Skeletal muscle tissue (tissue), 4 donors: ENCODE data around the gene POLR1G. TPM values are rescaled to one million over a fixed set of nuclear protein-coding genes. Genes with fewer than 3 reads are reported as not detected.
A peak's percentile ranks its signal among the peaks of the same experiment; 100 is the strongest.

Experiments
- H3K27ac ChIP-seq: one replicate; pipeline ENCODE4 v1.7.0; 2013; ENCODE audit warnings: mild to moderate bottlenecking, low read depth, low read length, inconsistent platforms
- H3K27me3 ChIP-seq, 3 donors: one replicate each; pipeline ENCODE4 v1.7.0; 2013; ENCODE audit warnings: low read length in 3 of 3; ENCODE audit not compliant: control insufficient read depth in 3 of 3, insufficient read depth in 3 of 3
- H3K36me3 ChIP-seq, 3 donors: one replicate each; pipeline ENCODE4 v1.7.0; 2013; ENCODE audit warnings: low read length in 3 of 3; ENCODE audit not compliant: control insufficient read depth in 3 of 3, insufficient read depth in 3 of 3
- H3K4me1 ChIP-seq, 3 donors: one replicate each; pipeline ENCODE4 v1.7.0; 2013; ENCODE audit warnings: low read length in 3 of 3, mild to moderate bottlenecking in 3 of 3; ENCODE audit not compliant: control insufficient read depth in 3 of 3, insufficient read depth in 3 of 3
- H3K4me3 ChIP-seq, 3 donors: one replicate each; pipeline ENCODE4 v1.7.0; 2013; ENCODE audit warnings: low read length in 3 of 3
- H3K9ac ChIP-seq, 3 donors: one replicate each; pipeline ENCODE4 v1.7.0; 2013; ENCODE audit warnings: low read length in 3 of 3, mild to moderate bottlenecking in 3 of 3, moderate library complexity in 2 of 3, low read depth in 1 of 3
- H3K9me3 ChIP-seq, 3 donors: one replicate each; pipeline ENCODE4 v1.7.0; 2013; ENCODE audit warnings: low read length in 3 of 3; ENCODE audit not compliant: control insufficient read depth in 3 of 3
- total RNA-seq: library from RNA; depleted of rRNA; stranded (reverse); fragments of >200 nt; gene quantifications from one replicate; pipeline ENCODE4 v1.2.3, GENCODE V29; 2014
- donor health status: Osteomylitis.

The POLR1G gene
- total RNA-seq, 1 donor from 2014 or later = 7.3 TPM

DNA sequence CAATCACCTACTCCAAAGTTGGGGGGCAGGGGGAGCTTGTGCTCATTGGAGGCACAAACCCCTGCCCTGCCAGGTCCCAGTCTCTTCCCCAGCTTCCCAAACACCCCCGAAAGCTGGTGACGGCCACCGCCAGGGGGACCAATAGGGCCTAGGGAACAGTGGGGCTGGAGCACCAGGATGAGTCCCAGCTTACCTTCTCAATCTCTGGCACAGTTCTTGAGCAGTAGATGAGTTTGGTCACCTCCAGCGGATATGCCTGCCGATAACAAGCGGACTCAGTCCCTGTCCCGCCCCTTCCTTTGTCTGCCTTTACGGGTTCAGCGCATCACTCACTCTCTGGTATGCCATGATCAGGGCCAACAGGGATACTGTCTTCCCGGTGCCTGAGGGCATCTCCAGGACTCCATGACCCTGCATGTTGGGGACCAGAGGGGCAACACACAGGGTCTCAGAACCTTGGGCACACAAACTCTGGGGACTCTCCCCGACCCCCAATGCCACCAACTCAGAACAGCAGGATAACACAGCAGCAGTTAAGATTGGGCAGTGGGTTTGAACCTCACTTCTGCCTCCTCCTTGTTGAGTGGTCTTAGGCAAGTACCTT, 37.6 kb upstream of the POLR1G start:
- H3K27me3 ChIP-seq = no peaks in the 10 kb centered on the region

DNA sequence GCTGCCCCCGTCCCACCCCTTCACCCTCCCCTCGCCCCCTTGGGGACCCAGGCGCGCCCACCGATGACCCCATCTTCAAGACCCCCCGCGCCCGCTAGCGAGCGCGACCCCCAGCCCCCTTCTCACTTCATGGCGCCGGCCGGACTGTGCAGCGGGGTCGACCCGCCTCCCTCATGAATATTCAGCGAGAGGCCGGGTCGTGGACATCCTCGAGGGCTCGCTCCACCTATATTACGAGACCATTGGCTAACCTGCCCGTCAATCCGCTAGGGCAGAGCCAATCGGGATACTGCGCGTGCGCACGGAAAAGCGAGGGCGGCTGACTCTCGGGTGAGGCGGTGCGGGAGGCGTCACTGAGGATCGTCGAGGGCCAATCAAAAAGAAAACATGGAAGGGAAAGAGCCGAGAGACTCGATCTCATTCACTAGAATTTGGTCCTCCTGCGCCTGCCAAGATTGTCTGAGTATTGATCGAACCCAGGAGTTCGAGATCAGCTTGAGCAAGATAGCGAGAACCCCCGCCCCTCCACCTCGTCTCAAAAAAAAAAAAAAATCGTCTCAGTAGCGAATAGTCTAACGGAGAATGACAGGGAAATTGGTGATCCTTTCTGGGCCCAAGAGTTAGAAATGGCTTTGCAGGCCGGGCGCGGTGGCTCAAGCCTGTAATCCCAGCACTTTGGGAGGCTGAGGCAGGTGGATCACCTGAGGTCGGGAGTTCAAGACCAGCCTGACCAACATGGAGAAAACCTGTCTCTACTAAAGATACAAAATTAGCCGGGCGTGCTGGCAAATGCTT, 35.8 kb upstream of the POLR1G start, which contains the start of gene ERCC2:
ERCC2 (minus strand) TSS at position 164 of the 795 bp plus-strand sequence; CDS start at position 131, 33 bp downstream.
- Histone ChIP-seq H3K27me3 (no peaks in the 10 kb centered on the region), H3K36me3 (no peaks in the 10 kb centered on the region), H3K9me3 (no peaks in the 10 kb centered on the region), H3K27ac (peak within 1 kb of the TSS; percentile 70), H3K4me1 (peaks cover 3 to 7% (median 4%) of the 10 kb centered on the region in 3 donors), H3K9ac (peak within 1 kb of the TSS; percentile 74 to 89 (median 86)), H3K4me3 (peak within 1 kb of the TSS; percentile 82 to 84 (median 83))

More for the DNA sequence above, 37.6 kb upstream of the POLR1G start:
- peaks cover 0 to 6% (median 3%) of the 10 kb centered on the region in 3 donors for H3K36me3 ChIP-seq
- H3K27ac ChIP-seq = no peak overlapping the region
- peaks cover 3 to 7% (median 4%) of the 10 kb centered on the region in 3 donors for H3K4me1 ChIP-seq
- H3K9me3 ChIP-seq = no peaks in the 10 kb centered on the region
- H3K4me3 ChIP-seq = no peak overlapping the region
- no peak overlapping the region for H3K9ac ChIP-seq

GRCh38 chr19:45376045-45376724, 30.3 kb upstream of the POLR1G start:
- Histone ChIP-seq H3K27me3 (no peaks in the 10 kb centered on the region), H3K9ac (no peak overlapping the region), H3K27ac (no peak overlapping the region), H3K4me1 (peaks cover 0 to 2% (median 0%) of the 10 kb centered on the region in 3 donors), H3K9me3 (no peaks in the 10 kb centered on the region), H3K36me3 (no peaks in the 10 kb centered on the region), H3K4me3 (no peak overlapping the region)

- H3K9ac ChIP-seq = no peak overlapping the region
- H3K27ac ChIP-seq = no peak overlapping the region
- no peaks in the 10 kb centered on the region for H3K36me3 ChIP-seq
- no peaks in the 10 kb centered on the region for H3K4me1 ChIP-seq
- H3K4me3 ChIP-seq = no peak overlapping the region
- peaks cover 4 to 5% (median 4%) of the 10 kb centered on the region in 3 donors for H3K27me3 ChIP-seq
- H3K9me3 ChIP-seq = no peaks in the 10 kb centered on the region
These were observed 26.3 kb upstream of the POLR1G start for GRCh38 chr19:45380107-45380506.

DNA sequence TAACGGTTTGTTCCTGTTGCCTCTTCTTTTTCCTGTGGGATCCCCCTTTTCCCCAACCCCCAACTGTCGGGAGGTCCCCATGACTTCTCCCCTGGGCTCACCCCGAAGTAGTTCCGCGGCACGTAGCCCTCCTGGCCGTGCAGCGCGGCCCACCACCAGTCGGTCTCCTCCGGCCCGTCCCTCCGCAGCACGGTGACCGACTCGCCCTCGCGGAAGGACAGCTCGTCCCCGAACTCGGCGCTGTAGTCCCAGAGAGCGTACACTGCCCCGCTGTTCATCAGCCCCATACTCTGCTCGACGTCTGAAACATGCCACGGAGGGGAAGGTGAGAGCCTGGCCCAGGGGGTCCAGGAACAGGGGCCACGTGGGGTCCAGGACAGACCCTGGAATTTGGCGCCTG, 24.0 kb upstream of the POLR1G start:
- H3K36me3 ChIP-seq = no peaks in the 10 kb centered on the region
- H3K4me1 ChIP-seq = peaks cover 3 to 6% (median 6%) of the 10 kb centered on the region in 3 donors
- no peak overlapping the region for H3K27ac ChIP-seq
- H3K9ac ChIP-seq = no peak overlapping the region
- peaks cover 17 to 21% (median 18%) of the 10 kb centered on the region in 3 donors for H3K27me3 ChIP-seq
- H3K4me3 ChIP-seq = no peak overlapping the region
- H3K9me3 ChIP-seq = no peaks in the 10 kb centered on the region

- Histone ChIP-seq H3K27ac (no peak overlapping the region), H3K27me3 (peaks cover 17 to 21% (median 18%) of the 10 kb centered on the region in 3 donors), H3K4me3 (no peak overlapping the region), H3K36me3 (no peaks in the 10 kb centered on the region), H3K9ac (no peak overlapping the region), H3K4me1 (peaks cover 3 to 6% (median 6%) of the 10 kb centered on the region in 3 donors), H3K9me3 (no peaks in the 10 kb centered on the region)
These were observed 20.8 kb upstream of the POLR1G start for GRCh38 chr19:45385392-45386221.

- H3K27me3 ChIP-seq = peaks cover under 1 to 5% (median 1%) of the 10 kb centered on the region in 3 donors
- H3K9me3 ChIP-seq = no peaks in the 10 kb centered on the region
- no peak overlapping the region for H3K9ac ChIP-seq
These were observed 15.1 kb upstream of the POLR1G start for GRCh38 chr19:45391346-45391745.

GRCh38 chr19:45391871-45392665, 14.4 kb upstream of the POLR1G start:
- no peaks in the 10 kb centered on the region for H3K36me3 ChIP-seq
- H3K27ac ChIP-seq = no peak overlapping the region
- H3K9me3 ChIP-seq = no peaks in the 10 kb centered on the region
- peaks cover 0 to 3% (median 0%) of the 10 kb centered on the region in 3 donors for H3K27me3 ChIP-seq
- H3K9ac ChIP-seq = no peak overlapping the region
- H3K4me1 ChIP-seq = no peaks in the 10 kb centered on the region
- no peak overlapping the region for H3K4me3 ChIP-seq

More at GRCh38 chr19:45391346-45391745, 15.1 kb upstream of the POLR1G start:
- no peaks in the 10 kb centered on the region for H3K4me1 ChIP-seq
- H3K27ac ChIP-seq = no peak overlapping the region
- H3K36me3 ChIP-seq = no peaks in the 10 kb centered on the region
- no peak overlapping the region for H3K4me3 ChIP-seq
